Activated CD4-positive, alpha-beta T cell treated with anti-CD3 and anti-CD28 coated beads, Interleukin-2, amount 50 U/mL, for 24 hours (primary cell): ENCODE data around the gene DHRSX.
"Not testable (repeated sequence)": the region's sequence is repeated elsewhere in the genome, so short reads cannot be mapped to it uniquely, and the experiment has no call there.

Experiments used
- DNase-seq, 2 donors: peaks; one replicate each; pipeline ENCODE4 v3.0.0-alpha.2; 2020; ENCODE audit warnings: low read depth in 1 of 2, low spot score in 1 of 2

Gene DHRSX

DNA sequence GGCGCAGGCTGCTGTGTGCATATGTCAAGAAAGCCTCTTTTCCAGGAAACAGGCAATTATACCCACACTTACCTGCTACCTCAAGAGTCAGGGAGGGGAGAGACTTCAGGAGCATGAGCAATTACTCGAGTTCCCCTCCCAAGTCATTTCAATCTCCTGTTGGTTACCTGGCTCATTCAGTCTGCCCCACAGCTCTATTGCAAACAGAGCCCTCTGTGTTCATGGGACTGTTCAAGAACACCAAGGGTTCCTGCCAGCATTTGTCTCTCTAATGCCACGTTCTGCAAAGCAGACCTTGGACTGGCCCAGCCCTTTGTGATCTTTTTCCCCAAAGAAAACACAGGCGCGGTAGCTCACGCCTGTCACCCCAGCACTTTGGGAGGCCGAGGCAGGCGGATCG is 274.6 kb downstream of the DHRSX start:
- DNase-seq: no peak

DNA sequence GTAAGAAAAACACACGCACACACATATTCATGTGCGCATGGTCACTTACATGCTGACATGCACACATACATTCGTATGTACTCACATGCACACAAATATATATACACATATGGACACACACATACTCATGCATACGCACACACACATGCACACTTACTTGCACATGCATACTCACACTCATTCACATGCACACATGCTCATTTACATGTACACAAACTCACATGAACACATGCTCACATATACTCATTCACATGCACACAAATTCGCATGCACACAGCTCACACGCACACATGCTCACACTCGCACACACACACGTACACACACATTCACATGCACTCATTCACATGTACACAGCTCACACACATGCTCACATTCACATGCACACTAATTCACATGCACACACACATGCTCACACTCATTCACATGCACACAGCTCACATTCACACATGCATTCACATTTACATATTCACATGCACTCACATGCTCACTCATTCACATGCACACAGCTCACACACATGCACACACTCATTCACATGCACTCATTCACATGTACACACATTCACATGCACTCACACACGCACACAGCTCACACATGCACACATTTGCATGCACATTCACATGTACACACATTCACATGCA is 276.1 kb downstream of the DHRSX start:
- DNase-seq: no peak

DNA sequence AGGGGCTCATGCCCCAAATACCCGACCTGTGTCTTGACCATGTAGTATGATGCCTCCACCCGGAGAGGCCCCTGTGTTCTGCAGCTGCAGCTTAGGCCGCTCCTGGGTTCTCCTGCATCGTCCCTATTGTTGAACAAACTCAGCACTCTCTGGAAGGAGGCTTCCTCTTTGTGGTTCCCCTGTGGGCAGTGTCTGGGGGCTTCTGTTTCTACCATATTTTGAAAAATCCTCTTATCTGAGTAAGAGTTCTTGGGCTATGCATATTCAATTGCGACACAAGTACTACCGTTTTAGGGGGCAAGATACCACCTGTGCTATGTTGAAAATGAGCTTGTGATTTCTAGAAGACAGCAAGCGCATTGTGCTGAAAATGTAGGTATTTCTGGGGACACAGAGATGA is 276.6 kb downstream of the DHRSX start:
- DNase-seq: no peak

GRCh38 chrX:2220829-2221567 is 279.8 kb downstream of the DHRSX start:
- DNase-seq: no peak

- no peak for DNase-seq
Measured at GRCh38 chrX:2220296-2220695, 280.5 kb downstream of the DHRSX start.

DNA sequence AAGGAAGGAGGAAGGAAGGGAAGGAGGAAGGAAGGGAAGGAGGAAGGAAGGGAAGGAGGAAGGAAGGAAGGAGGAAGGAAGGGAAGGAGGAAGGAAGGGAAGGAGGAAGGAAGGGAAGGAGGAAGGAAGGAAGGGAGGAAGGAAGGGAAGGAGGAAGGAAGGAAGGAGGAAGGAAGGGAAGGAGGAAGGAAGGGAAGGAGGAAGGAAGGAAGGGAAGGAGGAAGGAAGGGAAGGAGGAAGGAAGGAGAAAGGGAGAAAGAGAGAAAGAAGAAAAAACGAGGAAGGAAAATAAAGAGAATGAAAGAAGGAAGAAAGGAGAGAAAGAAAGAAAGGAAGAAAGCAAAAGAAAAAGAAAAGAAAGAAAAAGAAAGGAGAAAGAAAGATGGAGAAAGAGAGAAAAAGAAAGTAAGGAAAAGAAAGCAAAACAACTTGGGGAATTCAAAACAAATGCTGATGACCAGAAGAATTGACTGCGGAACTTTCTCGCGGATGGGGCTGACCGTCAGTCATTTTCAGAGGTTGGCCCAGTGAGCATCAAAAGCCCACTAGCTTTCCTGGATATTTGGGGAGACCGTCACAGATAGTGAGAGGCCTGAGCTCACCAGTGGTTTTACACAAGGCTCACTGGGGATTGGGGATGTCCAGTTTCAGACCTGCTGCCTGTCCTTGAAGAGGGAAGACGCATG is 286.5 kb downstream of the DHRSX start:
- DNase-seq: not testable (repeated sequence)

- DNase-seq: not testable (repeated sequence)
Measured at GRCh38 chrX:2211667-2212066, 289.1 kb downstream of the DHRSX start.

DNA sequence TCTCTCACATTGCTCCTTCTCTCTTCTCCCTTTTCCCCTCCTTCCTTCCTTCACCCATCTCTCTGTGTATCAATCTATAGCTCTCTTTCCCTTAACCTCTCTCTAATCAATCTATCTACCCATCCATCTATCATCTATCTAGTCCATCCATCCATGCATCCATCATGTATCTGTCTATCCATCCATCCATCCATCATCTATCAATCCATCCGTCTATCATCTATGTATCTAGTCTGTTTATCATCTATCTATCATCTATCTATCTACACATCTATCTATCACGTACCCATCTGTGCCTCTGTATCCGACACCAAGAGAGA is 307.5 kb downstream of the DHRSX start:
- DNase-seq: no peak

GRCh38 chrX:2192584-2193272 is 308.0 kb downstream of the DHRSX start:
- no peak for DNase-seq

DNA sequence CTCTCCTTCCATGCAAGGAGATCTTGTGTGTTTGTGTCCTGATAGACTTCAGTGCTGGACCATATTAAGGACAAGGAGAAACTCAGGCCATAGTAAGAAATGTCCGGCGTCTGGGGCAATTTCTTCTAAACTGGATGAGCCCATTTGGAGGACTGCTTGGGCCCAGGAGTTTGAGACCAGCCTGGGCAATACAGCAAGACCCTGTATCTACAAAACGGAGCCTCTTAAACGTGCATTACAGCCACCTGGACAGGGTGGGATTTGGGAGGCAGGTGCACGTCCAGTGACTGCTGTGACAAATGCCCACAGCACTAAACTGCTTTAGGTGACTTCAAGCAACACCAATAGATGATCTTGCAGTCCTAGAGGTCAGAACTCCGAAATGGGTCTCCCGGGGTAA is 311.9 kb downstream of the DHRSX start:
- DNase-seq: no peak

GRCh38 chrX:2188330-2188792 is 312.4 kb downstream of the DHRSX start:
- no peak for DNase-seq

GRCh38 chrX:2187352-2188115 is 313.2 kb downstream of the DHRSX start:
- DNase-seq: no peak

- DNase-seq: no peak
Measured at GRCh38 chrX:2185341-2186082, 315.3 kb downstream of the DHRSX start.

- no peak for DNase-seq
Measured at GRCh38 chrX:2184089-2184488, 316.7 kb downstream of the DHRSX start.

- DNase-seq: no peak
Measured at GRCh38 chrX:2183193-2183725, 317.5 kb downstream of the DHRSX start.

DNA sequence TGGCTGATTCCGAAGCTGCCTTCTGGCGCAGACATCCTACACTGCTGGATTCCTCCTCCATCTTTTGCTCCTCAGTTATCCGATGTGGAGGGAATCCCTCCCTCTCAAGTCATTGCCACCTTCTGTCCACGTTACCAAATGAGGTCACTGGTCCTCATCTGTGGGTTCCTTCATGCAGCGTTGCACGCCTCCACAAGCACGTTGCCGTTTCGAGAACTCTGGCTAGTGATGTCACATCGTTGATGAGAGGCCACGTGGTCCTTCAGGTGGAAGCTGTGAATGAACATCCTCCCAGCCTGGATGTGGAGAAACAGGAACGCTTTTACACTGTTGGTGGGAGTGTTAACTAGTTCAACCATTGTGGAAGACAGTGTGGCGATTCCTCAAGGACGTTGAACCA is 323.2 kb downstream of the DHRSX start:
- DNase-seq: no peak

GRCh38 chrX:2176733-2177132 is 324.0 kb downstream of the DHRSX start:
- DNase-seq: no peak

DNA sequence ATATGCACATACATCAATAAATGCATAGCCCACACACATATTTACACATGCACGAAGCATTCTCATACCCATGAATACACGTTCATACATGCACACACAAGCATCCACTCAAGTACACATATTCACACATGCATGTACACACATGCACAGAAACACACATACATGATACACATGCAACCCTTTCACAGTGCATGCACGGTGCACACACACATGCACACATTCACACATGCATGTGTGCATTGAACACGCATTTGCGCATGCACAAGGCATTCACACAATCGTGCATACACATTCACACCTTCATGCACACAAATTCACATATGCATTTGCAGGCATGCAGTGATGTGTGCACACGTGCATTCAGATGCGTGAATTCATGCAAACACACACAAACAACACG is 324.5 kb downstream of the DHRSX start:
- no peak for DNase-seq

- no peak for DNase-seq
Measured at GRCh38 chrX:2172359-2172758, 328.4 kb downstream of the DHRSX start.
